HG03469 (cell line): Measurements from ENCODE around the gene TENT5C.

ENCODE experiments used
- ATAC-seq: cut with Tn5 transposase; IDR thresholded peaks from one replicate; pipeline ENCODE4 v1.9.1; 2021; ENCODE audit warnings: mild to moderate bottlenecking, moderate library complexity, moderate number of reproducible peaks; ENCODE audit not compliant: unreplicated experiment

TENT5C gene

DNA sequence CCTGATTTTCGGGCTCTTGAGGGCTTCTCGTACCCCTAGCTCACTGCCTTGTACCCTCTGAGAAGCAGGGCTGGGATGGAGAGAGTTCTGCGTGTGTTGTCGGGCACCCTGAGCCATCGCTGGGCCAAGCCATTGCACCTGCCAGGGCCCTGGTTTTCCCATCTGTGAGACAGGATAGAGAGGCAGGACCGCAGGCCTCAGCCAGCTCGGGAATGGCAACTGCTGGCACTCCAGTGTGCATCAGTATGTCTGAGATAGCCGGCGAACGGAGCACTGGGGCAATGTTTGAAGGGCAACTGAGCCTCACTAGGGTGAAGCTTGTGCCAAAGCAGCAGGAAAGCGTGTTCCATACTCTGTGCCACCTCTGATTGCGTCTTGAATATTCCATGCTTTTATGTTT, 66.9 kb downstream of the TENT5C start:
- no peak for ATAC-seq

DNA sequence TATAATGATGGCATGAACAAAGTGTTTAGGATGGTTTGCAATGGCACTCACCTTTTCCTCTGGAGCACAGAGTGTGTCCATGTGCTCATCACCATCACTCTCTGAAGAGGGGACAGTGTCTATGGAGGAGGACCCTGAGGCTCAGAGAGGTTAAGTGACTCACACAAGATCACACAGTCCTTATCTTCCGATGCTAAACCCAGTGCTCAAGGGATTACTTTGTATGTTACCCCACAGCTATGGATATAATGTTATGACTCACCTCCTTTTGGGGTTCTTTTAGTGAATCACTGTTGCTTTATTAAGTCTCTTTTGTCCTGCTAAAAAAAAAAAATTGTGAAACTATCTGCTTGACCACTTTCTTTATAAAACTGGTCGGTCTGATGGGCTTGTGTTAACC, 67.6 kb downstream of the TENT5C start:
- ATAC-seq, result no peak

DNA sequence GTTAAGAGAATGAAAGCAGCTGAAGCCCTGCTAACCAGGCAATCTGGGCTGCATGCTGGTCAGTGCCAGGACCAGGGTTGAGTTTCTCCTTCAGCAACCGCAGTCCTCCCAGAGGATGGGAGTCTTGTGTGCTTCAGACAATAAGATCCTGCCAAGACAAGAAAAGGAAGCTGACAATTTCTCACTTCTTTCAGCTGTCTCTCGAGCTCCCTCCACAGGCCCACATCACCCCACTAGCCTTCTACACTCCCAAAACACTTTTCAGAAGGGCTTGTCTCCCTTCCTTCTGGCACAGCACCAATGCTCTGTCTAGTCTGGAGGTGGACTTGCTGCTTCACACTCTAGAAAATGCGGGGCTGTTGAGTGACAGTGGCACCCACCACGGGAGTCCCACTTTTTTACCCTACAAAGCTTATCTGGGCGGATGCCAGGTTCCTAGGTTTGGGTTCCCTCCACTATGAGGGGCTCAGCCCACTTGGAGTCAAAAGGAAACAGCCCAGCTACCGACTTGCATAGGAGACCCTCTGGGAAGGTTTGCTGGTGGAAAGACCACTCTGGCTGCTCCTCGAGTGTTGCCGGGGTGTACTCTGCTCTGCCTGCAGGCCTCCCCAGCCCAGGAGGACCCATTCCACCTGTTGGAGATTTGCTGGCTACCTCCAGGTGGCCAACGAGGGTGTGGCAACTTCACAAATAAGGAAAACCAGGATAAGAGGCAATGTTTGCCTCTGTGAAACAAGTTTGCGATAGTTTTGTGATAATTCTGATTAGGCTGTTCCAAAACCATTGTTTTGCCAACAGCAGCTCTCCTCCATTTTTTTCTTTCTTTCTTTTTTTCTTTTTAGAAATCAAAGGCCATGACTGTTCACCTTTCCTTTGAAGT, 68.9 kb downstream of the TENT5C start:
- no peak for ATAC-seq

DNA sequence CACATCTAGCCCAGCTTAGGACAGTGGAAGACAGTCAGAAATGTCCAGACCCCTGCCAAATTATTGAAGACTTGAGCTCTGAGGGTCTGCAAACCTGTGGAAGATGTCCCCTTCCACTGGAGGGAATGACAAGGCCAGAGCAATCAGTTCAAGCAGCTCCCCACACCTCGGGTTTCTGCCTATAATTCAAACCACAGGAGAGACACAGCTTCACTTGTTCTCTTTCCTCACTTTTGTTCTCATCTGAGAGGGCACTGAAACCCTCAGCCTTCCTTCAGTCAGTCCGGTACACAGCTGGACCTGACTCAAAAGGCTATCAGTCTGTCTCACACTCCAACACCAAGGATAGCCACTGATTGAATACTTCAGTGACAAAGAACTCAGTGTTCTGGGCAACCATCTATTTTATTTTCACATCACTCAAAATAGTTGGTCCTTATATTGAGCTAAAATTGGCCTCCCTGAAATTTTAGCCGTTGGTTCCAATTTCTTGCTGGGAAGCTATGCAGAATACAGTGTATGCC, 70.1 kb downstream of the TENT5C start:
- no peak for ATAC-seq

- no peak for ATAC-seq
Observed at GRCh38 chr1:117676615-117677130, 70.8 kb downstream of the TENT5C start.
